ENCODE results near the gene MAST4.

MAST4 gene

GRCh38 chr5:67009028-67009427 lies 412.8 kb downstream of the MAST4 start:
- TF ChIP-seq ZBTB8A (tag by site-specific recombination; IDR thresholded peaks at IDR 0.05), result no peak
- no peak for TF ChIP-seq GFI1B (tag by site-specific recombination; IDR thresholded peaks at IDR 0.05)
- no peak for TF ChIP-seq REPIN1 (tag by site-specific recombination; IDR thresholded peaks at IDR 0.05; ENCODE audit: low read depth)
- Histone ChIP-seq H3K4me1 (ENCODE audit: control insufficient read depth, insufficient read depth, low read length) (peaks cover 13% of the 10 kb centered on the region), H3K4me3 (ENCODE audit: low read depth, low read length) (no peak overlapping the region), H3K36me3 (ENCODE audit: control insufficient read depth in 2 of 2, insufficient read depth in 1 of 2, low read length in 2 of 2) (no peaks in the 10 kb centered on the region), H3K27ac (ENCODE audit: extremely low read depth, low read depth, low read length) (no peak overlapping the region), H3K9me3 (ENCODE audit: control insufficient read depth, insufficient read depth, low read depth, low read length) (no peaks in the 10 kb centered on the region)
- POLR2A ChIA-PET, result no interaction called here
- CTCF ChIA-PET, result no interaction called here

GRCh38 chr5:67010684-67011409 lies 414.7 kb downstream of the MAST4 start:
- Histone ChIP-seq H3K36me3 (ENCODE audit: control insufficient read depth in 2 of 2, insufficient read depth in 1 of 2, low read length in 2 of 2) (no peaks in the 10 kb centered on the region), H3K4me3 (ENCODE audit: low read depth, low read length) (no peak overlapping the region), H3K9me3 (ENCODE audit: control insufficient read depth, insufficient read depth, low read depth, low read length) (no peaks in the 10 kb centered on the region), H3K27ac (ENCODE audit: extremely low read depth, low read depth, low read length) (peak overlapping the region; percentile 45), H3K4me1 (ENCODE audit: control insufficient read depth, insufficient read depth, low read length) (peaks cover 23% of the 10 kb centered on the region)
- ChIA-PET POLR2A (no interaction called here), CTCF (interaction anchor here (0.6 kb wide), 1 partner anchor 27 kb away, joined by 4 read pairs; no protein-coding TSS in a partner anchor)
- no peak for TF ChIP-seq TCF7L2 (IDR thresholded peaks at IDR 0.05; ENCODE audit: borderline replicate concordance, low read depth, low read length)
- no peak for TF ChIP-seq HOXA7 (CRISPR knock-in tag; IDR thresholded peaks at IDR 0.05; ENCODE audit: borderline replicate concordance)
- no peak for TF ChIP-seq ZNF37A (tag by site-specific recombination; IDR thresholded peaks at IDR 0.05)
- TF ChIP-seq ZNF707 (tag by site-specific recombination; IDR thresholded peaks at IDR 0.05), result no peak
- no peak for TF ChIP-seq YY1 (tag by site-specific recombination; IDR thresholded peaks at IDR 0.05)
- TF ChIP-seq GLI2 (tag by site-specific recombination; IDR thresholded peaks at IDR 0.05; ENCODE audit: borderline replicate concordance, low read depth), result no peak
- no peak for TF ChIP-seq ZNF792 (tag by site-specific recombination; IDR thresholded peaks at IDR 0.05)
- no peak for TF ChIP-seq ZNF148 (tag by site-specific recombination; IDR thresholded peaks at IDR 0.05; ENCODE audit: borderline replicate concordance)
- TF ChIP-seq ZNF391 (tag by site-specific recombination; IDR thresholded peaks at IDR 0.05; ENCODE audit: borderline replicate concordance, low read depth), result no peak
- TF ChIP-seq ZNF416 (tag by site-specific recombination; IDR thresholded peaks at IDR 0.05), result no peak
- no peak for TF ChIP-seq ZNF114 (tag by site-specific recombination; IDR thresholded peaks at IDR 0.05)
- TF ChIP-seq ZNF626 (tag by site-specific recombination; IDR thresholded peaks at IDR 0.05), result no peak
- TF ChIP-seq, protein P1, sequence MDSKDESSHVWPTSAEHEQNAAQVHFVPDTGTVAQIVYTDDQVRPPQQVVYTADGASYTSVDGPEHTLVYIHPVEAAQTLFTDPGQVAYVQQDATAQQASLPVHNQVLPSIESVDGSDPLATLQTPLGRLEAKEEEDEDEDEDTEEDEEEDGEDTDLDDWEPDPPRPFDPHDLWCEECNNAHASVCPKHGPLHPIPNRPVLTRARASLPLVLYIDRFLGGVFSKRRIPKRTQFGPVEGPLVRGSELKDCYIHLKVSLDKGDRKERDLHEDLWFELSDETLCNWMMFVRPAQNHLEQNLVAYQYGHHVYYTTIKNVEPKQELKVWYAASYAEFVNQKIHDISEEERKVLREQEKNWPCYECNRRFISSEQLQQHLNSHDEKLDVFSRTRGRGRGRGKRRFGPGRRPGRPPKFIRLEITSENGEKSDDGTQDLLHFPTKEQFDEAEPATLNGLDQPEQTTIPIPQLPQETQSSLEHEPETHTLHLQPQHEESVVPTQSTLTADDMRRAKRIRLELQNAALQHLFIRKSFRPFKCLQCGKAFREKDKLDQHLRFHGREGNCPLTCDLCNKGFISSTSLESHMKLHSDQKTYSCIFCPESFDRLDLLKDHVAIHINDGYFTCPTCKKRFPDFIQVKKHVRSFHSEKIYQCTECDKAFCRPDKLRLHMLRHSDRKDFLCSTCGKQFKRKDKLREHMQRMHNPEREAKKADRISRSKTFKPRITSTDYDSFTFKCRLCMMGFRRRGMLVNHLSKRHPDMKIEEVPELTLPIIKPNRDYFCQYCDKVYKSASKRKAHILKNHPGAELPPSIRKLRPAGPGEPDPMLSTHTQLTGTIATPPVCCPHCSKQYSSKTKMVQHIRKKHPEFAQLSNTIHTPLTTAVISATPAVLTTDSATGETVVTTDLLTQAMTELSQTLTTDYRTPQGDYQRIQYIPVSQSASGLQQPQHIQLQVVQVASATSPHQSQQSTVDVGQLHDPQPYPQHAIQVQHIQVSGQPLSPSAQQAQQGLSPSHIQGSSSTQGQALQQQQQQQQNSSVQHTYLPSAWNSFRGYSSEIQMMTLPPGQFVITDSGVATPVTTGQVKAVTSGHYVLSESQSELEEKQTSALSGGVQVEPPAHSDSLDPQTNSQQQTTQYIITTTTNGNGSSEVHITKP (tag by site-specific recombination; IDR thresholded peaks at IDR 0.05), result peak; percentile 41; the same call in 1 of the 2 replicates
- no peak for TF ChIP-seq ZNF677 (tag by site-specific recombination; IDR thresholded peaks at IDR 0.05)
- no peak for TF ChIP-seq ZNF624 (tag by site-specific recombination; IDR thresholded peaks at IDR 0.05)
- no peak for TF ChIP-seq ZNF654 (tag by site-specific recombination; IDR thresholded peaks at IDR 0.05; ENCODE audit: low read depth)
- TF ChIP-seq ZNF138 (tag by site-specific recombination; IDR thresholded peaks at IDR 0.05; ENCODE audit: borderline replicate concordance), result no peak
- TF ChIP-seq TRIM28 (IDR thresholded peaks at IDR 0.05; ENCODE audit: borderline replicate concordance, low read length), result peak; percentile 79
- no peak for TF ChIP-seq OSR2 (tag by site-specific recombination; IDR thresholded peaks at IDR 0.05)
- TF ChIP-seq ZFHX2 (tag by site-specific recombination; conservative IDR thresholded peaks at IDR 0.05), result peak; percentile 68; the same call in 1 of the 2 replicates
- peak; percentile 66 for TF ChIP-seq GLIS2 (tag by site-specific recombination; IDR thresholded peaks at IDR 0.05)
- no peak for TF ChIP-seq ZBTB49 (tag by site-specific recombination; IDR thresholded peaks at IDR 0.05; ENCODE audit: low read depth)
- no peak for TF ChIP-seq ZNF239 (tag by site-specific recombination; IDR thresholded peaks at IDR 0.05)
- TF ChIP-seq ZBTB21 (tag by site-specific recombination; IDR thresholded peaks at IDR 0.05), result no peak
- TF ChIP-seq ZNF121 (tag by site-specific recombination; IDR thresholded peaks at IDR 0.05), result no peak
